ENCODE data around the gene AATF.

AATF gene

GRCh38 chr17:37016780-37017179 is 68.0 kb downstream of the AATF start:
- ChIA-PET CTCF (interaction anchor here (0.5 kb wide), 1 partner anchor 10 kb away, joined by 3 read pairs; no protein-coding TSS in a partner anchor), POLR2A (ENCODE audit: low non-redundant PET) (no interaction called here)
- DNase-seq (ENCODE audit: low spot score): no peak
- no peak for TF ChIP-seq CTCF (conservative IDR thresholded peaks at IDR 0.05; ENCODE audit: low read depth)
- no peak overlapping the region for H3K27ac ChIP-seq

- CTCF ChIA-PET: no interaction called here
- no peak for DNase-seq (ENCODE audit: low spot score)
- POLR2A ChIA-PET (ENCODE audit: low non-redundant PET): no interaction called here
- H3K27ac ChIP-seq: no peak overlapping the region
- TF ChIP-seq CTCF (conservative IDR thresholded peaks at IDR 0.05; ENCODE audit: low read depth): no peak
Observed at GRCh38 chr17:37017404-37017803, 68.7 kb downstream of the AATF start.

- no peak for DNase-seq (ENCODE audit: low spot score)
- ChIA-PET CTCF (interaction anchor here (0.5 kb wide), 1 partner anchor 47 kb away, joined by 3 read pairs; no protein-coding TSS in a partner anchor), POLR2A (ENCODE audit: low non-redundant PET) (interaction anchor here (0.7 kb wide), 1 partner anchor 15 kb away, joined by 3 read pairs; no protein-coding TSS in a partner anchor)
- H3K27ac ChIP-seq: no peak overlapping the region
- TF ChIP-seq CTCF (conservative IDR thresholded peaks at IDR 0.05; ENCODE audit: low read depth): no peak
Observed at GRCh38 chr17:37019117-37019740, 70.5 kb downstream of the AATF start.

- H3K27ac ChIP-seq: no peak overlapping the region
- no peak for DNase-seq (ENCODE audit: low spot score)
- CTCF ChIA-PET: interaction anchor here (0.5 kb wide), 1 partner anchor 47 kb away, joined by 3 read pairs; no protein-coding TSS in a partner anchor
- no peak for TF ChIP-seq CTCF (conservative IDR thresholded peaks at IDR 0.05; ENCODE audit: low read depth)
- POLR2A ChIA-PET (ENCODE audit: low non-redundant PET): interaction anchor here (0.7 kb wide), 1 partner anchor 14 kb away, joined by 3 read pairs; no protein-coding TSS in a partner anchor
Observed at GRCh38 chr17:37019741-37020129, 71.0 kb downstream of the AATF start.

- H3K27ac ChIP-seq: no peak overlapping the region
- TF ChIP-seq CTCF (conservative IDR thresholded peaks at IDR 0.05; ENCODE audit: low read depth): no peak
- ChIA-PET POLR2A (ENCODE audit: low non-redundant PET) (no interaction called here), CTCF (no interaction called here)
- DNase-seq (ENCODE audit: low spot score): no peak
Observed at GRCh38 chr17:37024181-37024637, 75.5 kb downstream of the AATF start.

GRCh38 chr17:37025238-37025637 is 76.5 kb downstream of the AATF start:
- H3K27ac ChIP-seq: no peak overlapping the region
- no peak for TF ChIP-seq CTCF (conservative IDR thresholded peaks at IDR 0.05; ENCODE audit: low read depth)
- ChIA-PET CTCF (no interaction called here), POLR2A (ENCODE audit: low non-redundant PET) (no interaction called here)
- no peak for DNase-seq (ENCODE audit: low spot score)
